GM12878 (cell line): ENCODE data around the gene MAPK8IP3. TPM values are rescaled to one million over a fixed set of nuclear protein-coding genes. Genes with fewer than 3 reads are reported as not detected.

Source experiments
- ATAC-seq: fragments of 200-7000 bp; cut with Tn5 transposase; 3 replicates; pipeline ENCODE4 v1.9.1; 2020; ENCODE audit warnings: mild to moderate bottlenecking, moderate library complexity
- BruUV-seq: library from RNA; stranded (reverse); fragments of 400-500 nt; replicated peaks from 2 replicates; lab custom pipeline; 2021; lab: Mats Ljungman, UMichigan
- CTCF ChIA-PET: fragments of 300-600 bp; sonication (Branson Sonifier 250); formaldehyde crosslinking; extraction: SDS; loops from one replicate; lab custom pipeline; 2021; ENCODE audit warnings: inconsistent platforms; lab: Yijun Ruan, JAX
- POLR2A ChIA-PET: fragments of 350-600 bp; formaldehyde crosslinking; extraction: SDS; loops from one replicate; lab custom pipeline; 2021; ENCODE audit warnings: inconsistent platforms; lab: Charles Lee
- RAD21 ChIA-PET: fragments of 300-600 bp; sonication (Branson Sonifier 250); formaldehyde crosslinking; loops from one replicate; lab custom pipeline; 2023; ENCODE audit warnings: antibody characterized with exemption; ENCODE audit not compliant: unreplicated experiment; lab: Charles Lee
- SMC1A ChIA-PET: fragments of 300-600 bp; sonication (Branson Sonifier 250); formaldehyde crosslinking; loops from one replicate; lab custom pipeline; 2023; ENCODE audit not compliant: unreplicated experiment, uncharacterized antibody; lab: Charles Lee
- DNase-seq: peaks from one replicate; pipeline ENCODE4 v3.0.0-alpha.2; 2011; ENCODE audit warnings: low read depth, low spot score
- FAIRE-seq: peaks from 3 replicates; lab custom pipeline; 2011; peaks lifted over from hg19 to GRCh38; lab: Jason Lieb, UNC
- H2AFZ ChIP-seq: 2 replicates; pipeline ENCODE4 v1.6.0; 2011; ENCODE audit warnings: low read depth, low read length, control low read depth; ENCODE audit not compliant: control insufficient read depth
- H3K27ac ChIP-seq: 2 replicates; pipeline ENCODE4 v1.5.1; 2011; ENCODE audit warnings: control low read depth; ENCODE audit not compliant: control insufficient read depth, insufficient read depth
- H3K27me3 ChIP-seq, 2 experiments: replicated peaks in 1 of 2; 2 replicates each; pipeline versions ENCODE4 v1.6.0 to v1.6.1; 2011; ENCODE audit warnings: low read length in 1 of 2; ENCODE audit not compliant: control insufficient read depth in 2 of 2, insufficient read depth in 2 of 2
- H3K36me3 ChIP-seq, 2 experiments: 2 replicates each; pipeline ENCODE4 v1.5.1; 2011; ENCODE audit warnings: low read length in 1 of 2; ENCODE audit not compliant: control insufficient read depth in 2 of 2, insufficient read depth in 2 of 2
- H3K4me1 ChIP-seq: 2 replicates; pipeline ENCODE4 v1.6.1; 2011; ENCODE audit warnings: mild to moderate bottlenecking, low read length, moderate library complexity, mixed read lengths; ENCODE audit not compliant: control insufficient read depth, insufficient read depth
- H3K4me2 ChIP-seq: 2 replicates; pipeline ENCODE4 v1.6.0; 2011; ENCODE audit warnings: control low read depth; ENCODE audit not compliant: control insufficient read depth, insufficient read depth
- H3K4me3 ChIP-seq: fragments of 200-600 bp; sonication (generic); 2 replicates; pipeline ENCODE4 v1.5.1; 2016
- H3K79me2 ChIP-seq: 2 replicates; pipeline ENCODE4 v1.6.0; 2011; ENCODE audit warnings: low read length; ENCODE audit not compliant: control insufficient read depth, insufficient read depth
- H3K9ac ChIP-seq: 2 replicates; pipeline ENCODE4 v1.8.0; 2011; ENCODE audit warnings: low read length, control low read depth, mixed read lengths; ENCODE audit not compliant: control insufficient read depth, insufficient read depth
- H3K9me3 ChIP-seq: replicated peaks from 3 replicates; pipeline ENCODE4 v1.5.1; 2011; ENCODE audit warnings: mild to moderate bottlenecking, low read length; ENCODE audit not compliant: control insufficient read depth, insufficient read depth
- H4K20me1 ChIP-seq: 2 replicates; pipeline ENCODE4 v1.6.0; 2011; ENCODE audit not compliant: control insufficient read depth, insufficient read depth
- BACH1 ChIP-seq: fragments of 450-650 bp; IDR thresholded peaks from 2 replicates; pipeline ENCODE4 v1.6.1; 2017; ENCODE audit warnings: mild to moderate bottlenecking, borderline replicate concordance
- BCL11A ChIP-seq: IDR thresholded peaks from 2 replicates; pipeline ENCODE4 v1.6.1; 2011; ENCODE audit warnings: low read depth, low read length
- DPF2 ChIP-seq: fragments of 450-650 bp; IDR thresholded peaks from 2 replicates; pipeline ENCODE4 v1.6.1; 2017; ENCODE audit warnings: mild to moderate bottlenecking
- FOXM1 ChIP-seq: IDR thresholded peaks from 2 replicates; pipeline ENCODE4 v1.6.1; 2012; ENCODE audit warnings: low read depth, mild to moderate bottlenecking, inconsistent platforms, low read length, moderate library complexity
- HCFC1 ChIP-seq: fragments of 150-350 bp; IDR thresholded peaks from 2 replicates; pipeline ENCODE4 v1.6.1; 2014; ENCODE audit warnings: low read length
- MTA2 ChIP-seq: fragments of 450-650 bp; IDR thresholded peaks from 2 replicates; pipeline ENCODE4 v1.6.1; 2016; ENCODE audit warnings: low read depth, mild to moderate bottlenecking, moderate library complexity
- NBN ChIP-seq: fragments of 450-650 bp; IDR thresholded peaks from 2 replicates; pipeline ENCODE4 v1.6.1; 2016
- NFIC ChIP-seq: IDR thresholded peaks from 2 replicates; pipeline ENCODE4 v1.6.1; 2012; ENCODE audit warnings: low read depth, mild to moderate bottlenecking, inconsistent platforms, low read length, moderate library complexity
- PML ChIP-seq: IDR thresholded peaks from 2 replicates; pipeline ENCODE4 v1.6.1; 2012; ENCODE audit warnings: low read length, inconsistent platforms
- RELA ChIP-seq: fragments of 450-650 bp; IDR thresholded peaks from 2 replicates; pipeline ENCODE4 v1.8.0; 2014; ENCODE audit warnings: borderline replicate concordance; ENCODE audit not compliant: partially characterized antibody
- WGBS: methylation state at CpG from one replicate; pipeline ENCODE4 v1.1.6; 2016; ENCODE audit warnings: low lambda C conversion rate; ENCODE audit not compliant: insufficient replicate concordance, insufficient coverage; ENCODE audit errors: missing lambda C conversion rate; 5-methylcytosine and 5-hydroxymethylcytosine counted together
- in situ Hi-C: fragments of 300-500 bp; cut with MboI; formaldehyde crosslinking; loops from 9 replicates; pipeline ENCODE4 v1.14.3; 2018; ENCODE audit warnings: mixed read lengths
- intact Hi-C: fragments of 100-400 bp; cut with micrococcal nuclease; formaldehyde crosslinking; loops from one replicate; pipeline ENCODE4 v1.14.2; 2022; ENCODE audit not compliant: unreplicated experiment
- polyA plus RNA-seq, 11 experiments: library from polyadenylated mRNA; depleted of rRNA in 4 of 11; unstranded in 6 of 11; stranded (reverse) in 5 of 11; fragments of >200 nt; fragmentation: Nextera tagmentation in 4 of 11; fragmentation: Illumina TruSeq in 1 of 11; extraction: Ambion mirVana in 4 of 11; extraction: Trizol in 1 of 11; gene quantifications; 1 replicate in 1 of 11; 2 replicates in 10 of 11; pipeline versions ENCODE4 v1.2.1 to v1.2.3, GENCODE V29; 2011 to 2016; ENCODE audit warnings: inconsistent platforms in 2 of 11, missing spikeins in 2 of 11, low read depth in 1 of 11
- total RNA-seq, 4 experiments: library from RNA; depleted of rRNA in 3 of 4; stranded (reverse); fragments of >200 nt in 3 of 4; fragmentation: Illumina TruSeq in 1 of 4; extraction: Trizol in 1 of 4; gene quantifications; 2 replicates each; pipeline versions ENCODE4 v1.2.1 to v1.2.3, GENCODE V29; 2013 to 2021
- TF ChIP-seq, protein P1 (sequence below): IDR thresholded peaks from 2 replicates; pipeline ENCODE4 v1.6.1; 2012; ENCODE audit warnings: mild to moderate bottlenecking, low read depth, low read length

MAPK8IP3 gene
- total and polyA plus RNA-seq, 10 of the 15 experiments (the other 5 are each of a cell fraction or from before 2014, with no cell fraction given), result 0.06 to 67.9 (median 18.2) TPM

GRCh38 chr16:1687427-1688316 lies 18.3 kb upstream of the MAPK8IP3 start (continued):
- no peak for TF ChIP-seq FOXM1
- TF ChIP-seq, protein P1, sequence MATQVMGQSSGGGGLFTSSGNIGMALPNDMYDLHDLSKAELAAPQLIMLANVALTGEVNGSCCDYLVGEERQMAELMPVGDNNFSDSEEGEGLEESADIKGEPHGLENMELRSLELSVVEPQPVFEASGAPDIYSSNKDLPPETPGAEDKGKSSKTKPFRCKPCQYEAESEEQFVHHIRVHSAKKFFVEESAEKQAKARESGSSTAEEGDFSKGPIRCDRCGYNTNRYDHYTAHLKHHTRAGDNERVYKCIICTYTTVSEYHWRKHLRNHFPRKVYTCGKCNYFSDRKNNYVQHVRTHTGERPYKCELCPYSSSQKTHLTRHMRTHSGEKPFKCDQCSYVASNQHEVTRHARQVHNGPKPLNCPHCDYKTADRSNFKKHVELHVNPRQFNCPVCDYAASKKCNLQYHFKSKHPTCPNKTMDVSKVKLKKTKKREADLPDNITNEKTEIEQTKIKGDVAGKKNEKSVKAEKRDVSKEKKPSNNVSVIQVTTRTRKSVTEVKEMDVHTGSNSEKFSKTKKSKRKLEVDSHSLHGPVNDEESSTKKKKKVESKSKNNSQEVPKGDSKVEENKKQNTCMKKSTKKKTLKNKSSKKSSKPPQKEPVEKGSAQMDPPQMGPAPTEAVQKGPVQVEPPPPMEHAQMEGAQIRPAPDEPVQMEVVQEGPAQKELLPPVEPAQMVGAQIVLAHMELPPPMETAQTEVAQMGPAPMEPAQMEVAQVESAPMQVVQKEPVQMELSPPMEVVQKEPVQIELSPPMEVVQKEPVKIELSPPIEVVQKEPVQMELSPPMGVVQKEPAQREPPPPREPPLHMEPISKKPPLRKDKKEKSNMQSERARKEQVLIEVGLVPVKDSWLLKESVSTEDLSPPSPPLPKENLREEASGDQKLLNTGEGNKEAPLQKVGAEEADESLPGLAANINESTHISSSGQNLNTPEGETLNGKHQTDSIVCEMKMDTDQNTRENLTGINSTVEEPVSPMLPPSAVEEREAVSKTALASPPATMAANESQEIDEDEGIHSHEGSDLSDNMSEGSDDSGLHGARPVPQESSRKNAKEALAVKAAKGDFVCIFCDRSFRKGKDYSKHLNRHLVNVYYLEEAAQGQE, result no peak
- TF ChIP-seq RELA, result no peak
- no peak for TF ChIP-seq HCFC1
- TF ChIP-seq NFIC, result no peak
- no peak for TF ChIP-seq DPF2
- TF ChIP-seq, all 136 proteins: peak for 0

DNA sequence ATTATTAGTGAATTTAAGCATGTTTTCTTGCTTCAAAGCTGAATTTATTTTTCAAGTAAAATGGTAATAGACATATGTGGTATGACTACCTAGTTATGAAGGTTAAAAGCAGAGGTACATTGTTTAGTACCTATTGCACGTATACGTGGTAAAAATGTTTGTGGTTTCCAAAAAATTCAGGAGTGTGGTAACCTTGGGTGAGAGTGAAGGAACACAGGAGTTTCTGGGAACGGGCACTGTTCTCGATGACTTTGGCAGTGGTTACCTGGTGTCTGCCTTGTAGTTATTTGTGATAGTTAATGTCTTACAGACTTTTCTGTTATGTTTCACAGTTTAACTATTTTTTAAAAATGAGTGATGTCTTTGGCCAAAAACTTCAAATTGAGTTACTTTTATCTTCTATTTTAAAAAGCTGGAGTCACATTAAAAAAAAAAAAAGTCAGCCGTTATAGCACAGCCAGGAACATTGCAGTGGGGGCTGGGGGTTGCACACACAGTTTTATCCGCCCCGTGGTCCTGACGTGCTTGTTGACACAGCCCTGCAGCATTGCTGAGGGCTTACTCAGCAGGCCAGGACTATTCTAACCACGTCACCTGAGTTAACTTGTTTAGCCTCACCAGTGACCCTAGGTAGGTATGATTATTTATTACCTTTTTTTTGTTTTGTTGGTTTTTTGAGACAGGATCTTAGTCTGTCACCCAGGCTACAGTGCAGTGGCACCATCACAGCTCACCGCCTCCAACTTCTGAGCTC lies 17.0 kb upstream of the MAPK8IP3 start:
- H3K9ac ChIP-seq, result no peak overlapping the region
- peaks cover 22 to 42% of the 10 kb centered on the region in 2 experiments for H3K36me3 ChIP-seq
- H3K4me1 ChIP-seq, result no peaks in the 10 kb centered on the region
- in situ Hi-C loops (no loop called here), intact Hi-C loops (no loop called here)
- TF ChIP-seq MTA2 (no peak), NBN (no peak), BCL11A (no peak), BACH1 (no peak), PML (no peak)
- no peak for DNase-seq
- 93% methylated on average over 10 of the region's 10 CpGs for WGBS
- BruUV-seq, result no TSS peak
- ChIA-PET RAD21 (no interaction called here), SMC1A (no interaction called here), POLR2A (no interaction called here), CTCF (no interaction called here)
- no peak for ATAC-seq
- H3K4me2 ChIP-seq, result no peak overlapping the region
- peaks cover 3% of the 10 kb centered on the region; the same call in 1 of the 2 replicates for H4K20me1 ChIP-seq
- no peak overlapping the region for H2AFZ ChIP-seq
- H3K9me3 ChIP-seq, result no peaks in the 10 kb centered on the region
- no peak overlapping the region for H3K27ac ChIP-seq
- no peaks in the 10 kb centered on the region for H3K27me3 ChIP-seq
- no peak overlapping the region for H3K4me3 ChIP-seq
- FAIRE-seq, result no peak
- peaks cover 7% of the 10 kb centered on the region for H3K79me2 ChIP-seq
